DMS 273 treated with DMSO at 0.1 percent for 48 hours (cell line): ENCODE measurements around the gene STAT4.
A peak's percentile ranks its signal among the peaks of the same experiment; 100 is the strongest.

Experiments used
- DNase-seq: peaks from one replicate; lab custom pipeline; 2025; lab: John Stamatoyannopoulos, UW

STAT4 gene

DNA sequence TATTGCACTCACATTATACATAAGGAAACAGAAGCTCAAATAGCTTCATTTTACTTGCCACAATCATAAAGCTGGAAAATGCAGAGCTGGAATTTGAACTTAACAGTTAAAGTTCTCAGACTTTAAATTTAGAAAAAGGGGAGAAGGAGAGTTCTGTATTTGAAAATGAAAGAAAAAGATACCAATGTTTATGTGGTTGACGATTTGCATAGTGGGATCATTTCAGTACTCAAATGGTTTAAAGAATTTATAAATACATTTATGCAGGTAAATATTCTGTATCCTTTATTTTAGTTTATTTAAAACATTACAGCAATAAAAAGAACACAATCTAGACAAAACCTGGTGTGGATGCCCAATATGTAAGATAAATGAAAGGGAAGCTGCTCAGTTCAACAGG is 25.5 kb upstream of the STAT4 start:
- no peak for DNase-seq

DNA sequence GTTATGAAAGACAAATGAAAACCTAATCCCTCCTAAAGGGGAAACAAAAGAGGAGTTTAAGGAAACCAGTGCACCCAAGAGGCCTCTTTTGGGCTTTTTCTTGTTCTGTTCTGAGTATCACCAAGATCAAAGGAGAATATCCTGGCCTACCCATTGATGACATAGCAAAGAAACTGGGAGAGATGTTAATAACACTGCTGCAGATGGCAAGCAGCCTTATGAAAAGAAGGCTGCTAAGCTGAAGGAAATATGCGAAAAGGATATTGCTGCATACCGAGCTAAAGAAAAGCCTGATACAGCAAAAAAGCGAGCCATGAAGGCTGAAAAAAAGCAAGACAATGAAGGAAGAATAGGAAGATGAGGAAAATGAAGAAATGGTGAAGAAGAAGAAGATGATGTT is 23.6 kb upstream of the STAT4 start:
- DNase-seq = no peak

- no peak for DNase-seq
Observed at GRCh38 chr2:191173206-191173605, 22.4 kb upstream of the STAT4 start.

GRCh38 chr2:191171708-191172355 is 21.0 kb upstream of the STAT4 start:
- DNase-seq = no peak

DNA sequence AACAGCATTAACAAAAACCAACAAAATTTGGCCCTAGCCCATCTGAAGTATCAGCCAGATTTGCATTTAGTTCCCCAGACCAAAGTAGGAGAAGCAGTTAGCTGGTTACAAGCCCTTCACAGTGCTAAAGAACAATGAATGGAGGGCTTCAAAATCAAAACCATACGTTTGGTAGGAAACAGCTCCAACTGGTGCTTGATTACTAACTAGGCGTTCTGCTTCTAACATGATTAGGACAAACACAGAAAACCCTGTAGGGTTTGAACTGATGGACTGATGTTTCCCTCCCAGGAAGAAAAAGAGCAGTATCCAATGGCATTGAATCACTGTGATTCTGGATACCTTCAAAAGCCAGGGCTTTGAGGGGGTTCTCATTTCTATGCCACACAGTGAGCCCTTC is 20.5 kb upstream of the STAT4 start:
- DNase-seq = no peak

DNA sequence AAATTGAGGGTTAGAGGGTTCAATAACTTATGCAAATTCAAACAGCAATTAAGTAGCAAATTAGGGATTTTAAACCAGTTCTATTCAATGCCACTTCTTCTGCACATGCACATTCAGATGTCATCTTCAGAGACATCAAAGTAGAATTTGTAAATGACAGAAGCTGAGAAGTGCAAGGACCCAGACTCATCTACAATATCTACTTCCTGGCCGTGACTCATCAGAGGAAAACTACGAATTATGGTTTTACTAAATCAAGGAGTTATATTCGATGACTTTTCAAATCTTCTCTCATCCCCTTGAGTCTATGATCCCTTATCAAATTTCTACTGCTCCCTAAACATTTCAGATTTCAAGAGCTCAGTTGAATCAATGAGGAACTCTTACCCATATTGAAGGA is 20.0 kb upstream of the STAT4 start:
- no peak for DNase-seq

DNA sequence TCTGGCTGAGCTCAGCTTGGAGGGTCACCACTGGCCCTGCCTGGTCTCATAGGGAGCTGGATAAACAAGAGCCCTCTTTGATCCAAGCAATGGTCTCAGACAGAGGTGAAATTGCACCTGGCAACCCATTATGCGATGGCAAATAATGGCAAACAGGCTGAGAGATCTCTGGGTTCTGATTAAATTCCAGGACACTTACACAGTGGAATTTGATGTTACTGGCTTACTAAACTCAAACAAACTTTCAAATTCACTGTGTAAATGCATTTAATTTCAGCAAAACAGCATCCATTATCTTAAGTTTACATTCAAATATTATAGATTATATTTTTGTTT is 19.5 kb upstream of the STAT4 start:
- DNase-seq = no peak

GRCh38 chr2:191169456-191170300 is 18.9 kb upstream of the STAT4 start:
- DNase-seq = no peak

DNA sequence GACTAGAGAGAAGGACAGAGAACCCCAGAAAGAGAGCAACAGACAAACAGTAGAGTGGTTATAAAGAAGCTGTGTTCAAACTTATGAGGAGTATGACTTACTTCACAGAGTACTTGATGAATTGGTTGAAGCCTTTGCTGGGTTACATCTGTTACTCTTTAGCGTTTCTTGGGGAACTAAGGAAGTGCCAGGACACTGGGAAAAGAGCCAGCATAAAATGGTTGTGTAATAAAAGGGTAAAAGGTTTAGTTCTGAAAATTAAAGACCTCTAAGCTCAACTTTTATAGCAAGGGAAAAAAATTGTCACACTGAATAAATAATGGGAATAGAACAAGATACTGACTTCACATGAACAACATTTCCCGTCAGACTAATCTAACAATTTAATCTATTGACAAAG is 17.0 kb upstream of the STAT4 start:
- DNase-seq = no peak

- DNase-seq = no peak
Observed at GRCh38 chr2:191166756-191167445, 16.1 kb upstream of the STAT4 start.

GRCh38 chr2:191166111-191166755 is 15.4 kb upstream of the STAT4 start:
- DNase-seq = no peak

DNA sequence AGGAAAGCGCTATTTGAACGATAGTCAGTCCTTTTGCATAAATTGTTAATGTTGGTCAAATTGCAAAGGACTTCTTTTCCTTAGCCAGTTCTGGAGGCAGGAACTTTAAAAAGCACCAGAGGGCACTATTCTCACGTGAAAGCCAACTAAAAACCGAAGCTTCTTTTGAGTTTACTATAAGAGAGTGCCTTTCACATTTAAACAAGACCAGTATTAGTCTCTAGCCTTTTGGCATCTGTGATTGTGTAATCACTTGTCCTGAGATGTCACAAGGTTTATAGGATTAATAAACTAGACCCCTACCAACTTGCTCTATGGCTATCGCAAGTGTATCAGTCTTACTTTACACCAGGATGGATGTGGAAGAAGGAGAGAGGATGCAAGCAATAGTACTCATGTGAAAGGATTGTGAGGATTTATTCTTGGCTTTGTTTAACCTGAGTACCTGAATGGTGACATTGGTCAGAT is 14.4 kb upstream of the STAT4 start:
- DNase-seq = no peak

DNA sequence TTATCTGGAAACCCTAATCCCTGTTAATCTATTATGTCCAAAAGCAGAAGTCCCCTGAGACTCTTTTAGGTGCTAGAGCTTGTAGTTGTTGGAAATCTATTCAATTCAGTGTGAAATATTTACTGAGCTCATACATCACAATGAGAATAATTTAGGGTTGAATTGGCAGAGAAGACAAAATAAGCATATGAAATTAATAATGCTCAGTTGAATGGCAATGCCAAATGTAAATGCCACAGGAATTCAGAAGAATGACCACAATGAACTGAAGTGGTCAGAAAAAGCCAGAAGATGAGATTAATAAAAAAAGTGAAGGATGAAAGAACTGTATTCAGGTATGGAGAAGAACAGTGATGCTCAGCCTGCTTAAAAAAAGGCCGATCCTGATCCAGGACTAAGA is 8.0 kb upstream of the STAT4 start:
- DNase-seq = no peak

- no peak for DNase-seq
Observed at GRCh38 chr2:191158193-191158592, 7.4 kb upstream of the STAT4 start.

- DNase-seq = peak; percentile 52
Observed at GRCh38 chr2:191155608-191156071, 4.8 kb upstream of the STAT4 start.

GRCh38 chr2:191153716-191154115 is 2.9 kb upstream of the STAT4 start:
- DNase-seq = no peak

GRCh38 chr2:191152482-191153240 is 1.9 kb upstream of the STAT4 start:
- DNase-seq = no peak

GRCh38 chr2:191151331-191151730 is 537 bp upstream of the STAT4 start:
- DNase-seq = no peak

- no peak for DNase-seq
Observed at GRCh38 chr2:191150230-191150599, 579 bp downstream of the STAT4 start.

GRCh38 chr2:191149391-191149790 is 1.4 kb downstream of the STAT4 start:
- no peak for DNase-seq

GRCh38 chr2:191148791-191149190 is 2.0 kb downstream of the STAT4 start:
- DNase-seq = no peak

GRCh38 chr2:191148281-191148680 is 2.5 kb downstream of the STAT4 start:
- no peak for DNase-seq
